ENCODE results near the gene ENOX2.
A peak's percentile ranks its signal among the peaks of the same experiment; 100 is the strongest.

ENOX2 gene

DNA sequence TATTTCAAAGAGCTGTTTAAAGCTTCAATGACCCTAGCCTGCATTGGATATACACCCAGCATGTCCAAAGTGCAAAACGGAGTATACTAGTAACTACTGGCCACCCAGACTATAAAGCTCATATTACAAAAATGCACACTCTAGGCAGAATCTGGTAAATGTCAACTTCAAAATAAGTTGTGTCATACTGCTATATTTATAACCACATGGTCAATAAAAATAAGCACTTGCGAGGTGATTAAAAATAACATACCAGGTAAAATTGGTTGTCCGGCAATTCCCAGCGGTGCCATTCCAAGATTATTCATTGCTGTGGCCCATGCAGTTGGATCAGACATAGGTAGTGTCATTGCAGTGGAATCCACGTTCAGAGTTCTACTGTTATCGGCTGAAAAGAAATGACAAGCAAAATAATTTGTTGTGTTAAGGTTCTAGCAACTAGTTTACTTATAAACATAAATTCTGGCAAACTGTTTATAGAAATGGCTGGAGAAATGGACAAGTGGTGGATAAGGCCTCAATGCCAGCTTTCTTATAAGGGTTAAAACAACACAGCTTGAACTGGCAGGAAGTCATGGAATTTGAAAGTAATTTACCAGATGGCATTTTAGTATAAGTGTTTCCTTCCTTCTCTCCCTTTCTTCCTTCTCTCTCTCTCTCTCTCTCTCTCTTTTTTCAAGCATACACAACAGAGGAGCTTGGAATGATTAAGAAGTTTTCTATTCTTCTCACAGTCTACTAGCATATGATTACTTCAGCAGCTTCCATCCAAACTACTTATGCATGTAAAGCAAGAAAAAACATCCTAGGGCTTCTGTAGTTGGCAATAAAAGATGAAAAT, 199.9 kb downstream of the ENOX2 start:
- no peak for DNase-seq (ENCODE audit: low read depth in 2 of 2)

DNA sequence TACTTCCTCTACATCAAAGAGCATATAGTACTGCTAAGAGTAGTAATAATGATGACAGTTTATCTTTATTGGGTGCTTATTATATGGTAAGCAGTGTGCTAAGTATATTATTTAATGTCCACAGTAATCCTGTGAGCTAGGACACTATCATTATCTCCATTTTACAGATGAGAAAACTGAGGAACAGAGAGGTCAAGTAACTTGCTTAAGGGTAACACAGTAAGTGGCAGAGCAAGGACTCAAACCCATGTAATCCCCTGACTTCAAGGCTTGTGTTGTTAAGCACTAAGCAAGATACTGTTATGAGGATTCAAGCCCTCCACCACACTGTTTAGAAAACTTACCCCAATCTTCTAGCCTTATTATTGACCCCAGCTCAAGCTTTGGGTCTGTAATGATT, 202.4 kb downstream of the ENOX2 start:
- no peak for DNase-seq (ENCODE audit: low read depth in 2 of 2)

DNA sequence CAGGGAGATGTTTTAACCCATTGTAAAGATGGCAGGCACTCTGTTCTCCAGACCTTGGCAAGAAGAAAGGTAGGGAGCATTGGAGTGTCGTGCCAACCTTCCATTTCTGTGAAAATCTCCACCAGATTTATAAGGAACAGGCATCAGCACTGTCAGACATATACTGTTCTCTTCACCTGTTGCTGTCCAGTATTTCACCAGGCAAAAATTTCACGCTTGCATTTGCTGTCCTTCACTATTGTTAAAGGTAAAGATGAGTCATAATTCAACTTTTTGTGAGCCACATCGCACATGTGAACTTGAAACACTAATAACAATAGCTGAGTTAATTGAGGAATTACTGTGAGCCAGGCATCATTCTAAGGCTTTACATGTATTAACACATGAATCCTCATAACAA, 203.4 kb downstream of the ENOX2 start:
- DNase-seq (ENCODE audit: low read depth in 2 of 2) = no peak

DNA sequence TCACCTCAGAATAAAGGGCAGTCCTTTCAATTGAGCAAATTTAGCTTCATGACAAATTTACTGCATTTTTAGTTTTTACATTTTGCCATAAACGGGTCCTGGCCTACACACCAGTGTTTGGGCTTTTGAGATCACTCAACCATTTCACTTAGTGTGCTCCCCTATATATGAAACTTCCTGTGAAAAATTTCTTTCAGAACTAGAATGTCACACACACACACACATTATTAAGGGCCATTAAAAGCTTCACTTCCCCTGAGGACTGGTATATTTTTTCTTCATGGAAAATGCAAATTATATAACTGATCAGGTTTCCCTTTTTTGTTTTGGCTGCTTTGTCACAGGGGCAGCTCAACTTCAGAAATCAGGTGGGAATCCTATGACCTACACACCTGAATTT, 206.5 kb downstream of the ENOX2 start:
- DNase-seq (ENCODE audit: low read depth in 2 of 2) = no peak

DNA sequence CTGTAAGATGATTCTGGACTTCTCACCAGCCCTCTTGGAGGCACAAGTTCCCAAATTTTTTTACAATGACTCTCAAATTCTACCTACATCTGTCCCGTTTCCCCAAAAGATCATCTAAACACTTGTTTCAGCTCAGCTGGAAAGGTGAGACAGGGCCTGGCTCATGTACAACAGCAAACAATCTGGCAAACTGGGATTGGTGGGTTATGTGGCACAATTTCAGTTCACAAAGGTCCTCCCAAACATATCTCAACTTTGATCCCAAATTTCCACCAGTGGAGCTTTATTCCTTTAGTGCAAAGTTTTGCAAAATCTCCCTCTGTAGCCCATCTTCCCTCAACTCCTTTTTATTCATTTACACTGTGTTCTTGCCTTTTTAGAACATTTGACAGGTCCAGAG, 207.1 kb downstream of the ENOX2 start:
- no peak for DNase-seq (ENCODE audit: low read depth in 2 of 2)

DNA sequence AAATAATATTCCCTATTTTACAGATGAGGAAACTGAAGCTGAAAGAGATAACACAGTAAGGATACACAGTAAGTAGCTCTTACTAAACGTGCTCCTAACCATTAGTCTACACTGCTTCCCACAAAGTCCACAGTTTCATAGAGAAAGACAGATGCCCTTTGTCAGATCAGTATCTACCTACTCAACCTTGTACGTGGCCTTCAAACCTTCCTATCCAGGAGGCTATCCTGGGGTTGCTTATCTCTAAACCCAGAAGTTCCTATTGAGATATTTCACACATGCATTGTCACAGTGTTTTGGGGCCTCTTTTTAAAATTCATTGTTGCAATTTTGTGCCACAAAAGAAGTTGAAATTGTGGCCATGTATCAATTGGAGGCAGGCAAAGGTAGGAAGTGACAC, 208.0 kb downstream of the ENOX2 start:
- no peak for DNase-seq (ENCODE audit: low read depth in 2 of 2)

DNA sequence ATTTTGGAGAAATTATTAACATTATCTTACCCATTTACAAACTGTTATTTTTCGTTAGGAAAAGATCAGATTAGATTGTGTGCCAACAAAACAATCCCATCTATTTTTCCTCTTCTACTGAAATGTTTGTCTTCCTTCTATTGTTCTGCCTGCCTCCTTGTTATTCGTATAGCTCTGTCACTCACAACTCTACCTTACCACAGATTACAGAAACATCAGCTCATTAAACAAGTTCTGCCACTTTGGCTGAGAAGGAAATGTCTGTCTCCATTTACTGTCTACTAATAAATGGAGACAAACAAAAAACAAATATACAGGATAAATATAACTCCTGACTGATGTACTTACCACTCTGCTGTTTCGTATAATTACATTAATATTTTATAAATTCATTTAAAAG, 211.4 kb downstream of the ENOX2 start:
- no peak for DNase-seq (ENCODE audit: low read depth in 2 of 2)

DNA sequence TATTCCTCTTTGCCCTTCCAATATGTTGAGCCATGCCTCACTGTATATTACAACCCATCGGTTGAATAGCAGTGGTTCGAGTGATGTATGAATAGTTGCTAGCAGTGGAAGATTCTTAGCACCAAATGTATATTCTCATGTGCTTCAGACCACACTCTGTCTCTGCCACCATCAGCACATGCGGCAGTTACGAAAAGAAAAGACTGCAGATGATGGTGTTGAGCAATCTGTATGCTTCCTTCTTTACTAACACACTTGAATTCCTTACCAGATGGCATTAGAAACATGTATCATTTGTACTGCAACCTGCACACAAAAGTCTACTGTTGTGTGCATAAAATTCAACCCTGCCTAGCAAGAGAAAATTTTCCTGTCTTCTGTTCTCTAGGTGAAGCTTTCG, 214.6 kb downstream of the ENOX2 start:
- DNase-seq (ENCODE audit: low read depth in 2 of 2) = no peak

DNA sequence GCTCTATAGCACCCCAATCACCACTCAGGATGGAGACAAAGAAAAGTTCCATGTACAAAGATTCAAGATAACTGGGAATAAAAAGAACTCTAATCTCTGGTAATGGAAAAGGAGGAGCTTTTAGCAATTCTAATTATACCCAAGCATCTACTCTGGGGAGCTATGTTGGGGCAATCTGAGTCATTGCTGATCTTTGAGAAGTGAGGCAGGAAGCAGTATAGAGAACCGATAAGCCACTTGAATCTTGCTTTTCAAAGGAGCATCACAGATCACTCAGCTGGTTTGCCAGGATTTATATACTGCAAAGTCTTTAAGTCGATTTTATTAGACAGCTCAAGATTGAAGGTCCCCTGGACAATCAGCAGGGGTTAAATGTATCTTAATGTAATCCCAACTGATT, 220.0 kb downstream of the ENOX2 start:
- no peak for DNase-seq (ENCODE audit: low read depth in 2 of 2)

DNA sequence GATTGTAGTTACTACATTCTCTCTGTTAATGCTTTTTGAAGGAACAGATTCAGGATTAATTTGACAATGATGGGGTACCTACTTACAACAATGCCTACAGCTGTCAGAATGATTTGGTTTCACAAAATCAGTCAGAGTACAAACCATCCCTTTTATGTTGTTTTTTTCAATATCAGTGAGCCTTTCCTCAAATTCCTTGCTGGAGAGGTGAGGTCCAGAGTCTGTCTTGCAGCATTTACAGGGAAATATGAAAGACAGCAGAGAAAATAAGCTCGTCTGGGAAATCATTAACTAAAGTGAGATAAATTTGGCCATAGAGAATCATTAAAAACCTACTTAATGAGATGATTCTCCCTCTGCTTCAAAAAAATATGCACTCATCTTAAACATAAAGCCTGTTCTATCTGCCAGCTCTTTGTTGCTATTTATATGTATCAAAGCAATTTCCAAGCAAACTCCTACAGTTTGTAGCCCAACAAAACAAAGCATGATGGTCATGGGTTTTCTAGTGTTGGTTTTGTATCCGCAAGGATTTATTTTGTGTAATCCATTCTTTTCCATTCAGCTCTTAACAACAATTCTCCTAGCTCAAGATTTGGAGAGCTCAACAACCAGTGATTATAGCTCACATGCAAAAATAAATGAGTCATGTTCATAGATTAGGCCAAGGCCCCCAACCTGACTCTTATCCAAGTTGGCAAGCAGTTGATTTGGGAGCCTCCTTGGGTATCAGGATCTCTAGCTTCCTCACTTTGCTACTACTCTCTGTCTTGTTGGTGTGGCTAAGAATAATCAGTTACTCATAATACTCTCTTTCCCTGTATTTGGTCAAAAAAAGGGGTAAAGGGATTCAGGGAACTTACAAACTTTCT, 222.6 kb downstream of the ENOX2 start:
- DNase-seq (ENCODE audit: low read depth in 2 of 2) = no peak

DNA sequence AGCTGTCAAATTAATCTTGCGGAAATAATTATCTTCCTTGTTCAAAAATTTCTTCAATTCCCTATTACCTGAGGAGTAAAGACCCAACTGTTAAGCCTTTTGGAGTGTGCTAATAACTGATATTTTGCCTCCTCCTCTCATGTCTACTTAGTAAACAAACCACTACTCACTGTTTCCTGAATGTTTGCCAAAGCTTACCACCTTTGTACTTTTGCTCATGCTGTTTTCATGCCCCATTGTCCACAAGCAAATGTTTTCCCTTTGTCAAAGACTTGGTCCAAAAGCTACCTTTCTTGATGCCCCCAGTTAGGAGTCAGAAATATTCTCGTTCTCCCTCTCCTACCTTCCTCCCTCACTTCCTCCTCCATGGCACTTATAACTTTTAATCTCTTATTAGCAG, 226.1 kb downstream of the ENOX2 start:
- no peak for DNase-seq (ENCODE audit: low read depth in 2 of 2)

DNA sequence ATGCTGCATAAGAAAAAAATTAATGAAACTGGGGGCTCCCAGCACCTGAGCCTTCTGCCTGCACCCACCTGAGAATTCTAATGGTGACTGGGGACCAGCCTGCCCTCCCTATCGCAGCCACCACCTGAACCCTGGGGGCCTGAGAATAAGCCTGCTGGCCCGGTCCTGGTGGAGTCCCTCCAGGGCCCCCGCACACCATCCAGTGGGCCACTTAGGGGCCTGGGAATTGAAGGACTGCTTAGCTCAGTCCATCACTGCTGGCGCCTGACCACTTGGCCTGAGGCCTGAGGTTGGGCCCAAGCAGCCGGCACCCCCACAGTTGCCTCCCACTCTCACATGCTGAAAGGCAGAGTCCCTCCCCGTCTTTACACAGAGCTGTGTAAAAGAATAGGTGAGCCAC, 230.8 kb downstream of the ENOX2 start:
- DNase-seq (ENCODE audit: low read depth in 2 of 2) = no peak

DNA sequence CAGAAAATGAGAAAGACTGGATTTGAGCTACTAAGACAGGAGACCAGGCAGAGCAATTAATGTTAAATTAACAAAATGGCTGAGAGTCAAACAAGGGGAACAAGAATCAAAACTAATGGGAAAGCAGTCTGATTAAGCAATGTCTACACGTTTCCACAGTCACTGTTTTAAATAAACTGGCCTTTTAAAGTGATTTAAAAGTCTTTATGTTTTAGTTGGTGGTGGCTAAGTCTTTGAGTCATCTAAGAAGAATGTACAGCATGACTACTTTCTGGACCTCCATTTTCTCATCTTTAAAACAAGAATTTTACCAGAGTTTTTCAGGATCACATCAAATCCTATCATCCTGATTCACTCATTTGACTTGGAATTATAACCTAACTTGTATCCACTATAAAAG, 233.8 kb downstream of the ENOX2 start:
- DNase-seq (ENCODE audit: low read depth in 2 of 2) = no peak

DNA sequence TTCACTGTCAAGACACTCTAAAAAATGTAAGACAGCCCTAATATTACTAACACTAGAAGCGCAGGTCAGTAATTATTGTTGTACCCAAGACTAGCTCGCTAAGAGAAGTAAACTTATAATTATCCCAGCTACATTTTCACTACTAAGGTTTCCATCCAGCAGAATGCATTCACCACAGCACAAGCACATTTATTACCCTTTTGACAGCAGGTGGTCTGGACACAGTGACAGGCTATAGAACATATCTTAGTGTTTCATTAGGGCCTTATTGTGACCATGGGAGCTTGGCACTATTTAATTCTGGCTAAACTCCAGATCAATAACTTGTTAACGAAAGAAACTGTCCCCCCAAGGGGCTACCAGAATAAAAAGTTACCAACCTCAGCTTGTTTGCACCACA, 237.7 kb downstream of the ENOX2 start:
- no peak for DNase-seq (ENCODE audit: low read depth in 2 of 2)

DNA sequence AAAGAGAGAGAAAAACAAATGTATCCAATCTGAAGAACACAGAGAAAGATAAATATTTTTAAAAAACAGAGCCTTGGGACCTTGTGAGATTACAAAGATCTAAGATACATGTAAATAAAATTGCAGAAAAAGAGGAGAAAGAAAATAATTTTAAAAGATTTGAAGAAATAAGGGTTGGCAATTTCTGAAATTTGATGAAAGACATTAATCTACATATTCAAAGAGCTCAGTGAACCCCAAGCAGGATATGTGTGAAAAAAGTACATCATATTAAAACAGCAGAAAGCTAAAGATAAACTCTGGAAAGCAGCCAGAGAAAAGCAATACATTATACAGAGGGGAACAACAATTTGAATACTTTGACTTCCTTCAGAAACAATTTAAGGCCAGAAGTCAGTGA, 244.7 kb downstream of the ENOX2 start:
- DNase-seq (ENCODE audit: low read depth in 2 of 2) = no peak

DNA sequence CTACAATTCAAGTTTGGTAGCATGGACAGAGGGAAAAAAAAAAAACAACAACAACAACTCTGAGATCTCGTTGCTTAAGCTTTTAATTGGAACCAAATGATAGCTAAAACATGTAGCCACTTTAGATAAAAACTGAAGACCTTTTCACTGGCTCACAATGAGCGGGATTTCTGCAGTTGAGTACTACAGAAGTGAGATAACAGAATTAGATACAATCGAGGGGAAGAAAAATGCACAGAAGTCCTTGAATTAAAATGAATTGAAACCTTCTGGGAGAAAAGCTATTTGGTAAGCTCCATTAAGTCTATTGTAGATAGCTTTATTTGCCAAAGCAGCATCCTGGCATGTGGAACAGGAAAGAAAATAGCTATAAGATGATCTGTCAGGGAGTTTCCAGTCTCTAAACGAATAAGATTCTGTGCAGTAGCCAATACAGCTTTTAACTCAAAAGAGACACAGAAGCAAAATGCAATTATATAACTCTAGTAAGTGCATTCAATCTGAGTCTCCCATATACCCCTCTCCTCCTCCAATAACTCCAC, 248.5 kb downstream of the ENOX2 start:
- no peak for DNase-seq (ENCODE audit: low read depth in 2 of 2)

DNA sequence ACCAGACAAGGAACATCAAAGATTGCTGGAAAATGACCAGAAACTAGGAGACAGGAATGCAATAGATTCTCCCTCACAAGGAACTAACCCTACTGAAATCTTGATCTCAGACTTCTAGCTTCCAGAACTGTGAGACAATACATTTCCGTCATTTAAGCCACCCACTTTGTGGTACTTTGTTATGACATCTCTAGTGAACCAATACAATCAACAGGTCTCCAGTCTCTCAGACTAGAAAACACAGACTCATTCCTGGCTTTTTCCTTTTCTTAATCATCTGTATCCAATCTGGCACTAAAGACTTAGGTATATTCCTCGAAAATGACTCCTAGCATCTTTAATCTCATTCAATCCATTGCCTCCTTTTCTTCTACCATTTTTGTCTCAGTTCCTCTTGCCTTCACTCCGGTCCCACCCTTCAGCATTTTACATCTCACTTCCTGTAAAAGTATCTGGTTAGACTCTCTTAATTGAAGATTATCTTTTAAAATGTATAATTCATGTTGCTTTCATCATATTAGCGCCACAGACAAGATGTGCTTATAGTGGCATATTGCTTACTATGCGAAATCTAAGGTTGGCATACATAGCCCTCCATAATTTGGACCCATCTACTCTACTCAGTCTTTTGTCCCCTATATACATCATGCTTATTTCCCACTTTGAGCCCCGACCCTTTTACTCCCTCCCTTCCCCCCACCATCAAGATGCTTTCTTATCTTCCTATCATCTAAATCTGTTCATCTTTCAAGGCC, 250.0 kb downstream of the ENOX2 start:
- DNase-seq (ENCODE audit: low read depth in 2 of 2) = no peak

DNA sequence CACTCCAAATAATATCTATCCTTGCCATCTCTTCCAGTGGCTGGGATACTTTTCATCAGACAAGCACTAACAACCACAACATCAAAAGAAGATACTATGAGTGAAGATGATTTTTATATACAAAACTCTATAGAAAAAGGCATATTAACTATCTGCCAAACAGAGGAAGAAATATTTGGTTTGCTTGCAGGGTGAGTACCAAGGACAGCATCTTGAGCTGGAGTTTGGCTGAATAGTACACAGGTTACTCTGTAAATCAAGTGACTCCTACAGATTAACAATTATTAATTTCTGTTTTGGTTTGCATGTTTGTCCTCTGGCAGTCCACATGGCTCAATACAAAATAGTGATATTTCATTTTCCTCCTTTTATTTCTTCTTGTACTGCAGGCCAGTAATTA, 253.3 kb downstream of the ENOX2 start:
- DNase-seq (ENCODE audit: low read depth in 2 of 2) = no peak

DNA sequence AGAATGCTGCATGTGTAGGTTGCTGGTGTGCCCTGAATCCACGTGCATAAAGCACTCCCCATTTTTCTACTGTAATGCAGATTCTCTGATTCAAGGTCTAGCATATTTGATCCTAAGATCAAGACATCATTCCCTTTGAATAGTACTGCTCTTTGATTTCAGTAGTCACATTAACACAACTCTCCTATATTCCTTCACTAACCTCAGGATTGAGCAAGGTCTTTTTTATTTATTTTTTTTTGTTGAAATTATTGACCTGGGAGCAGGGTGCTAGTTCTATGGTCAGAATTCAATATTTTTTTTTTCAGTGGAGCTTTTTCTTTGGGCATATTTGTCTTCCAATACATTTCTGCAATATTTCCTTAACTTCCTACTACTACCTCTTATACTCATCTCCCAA, 255.5 kb downstream of the ENOX2 start:
- DNase-seq (ENCODE audit: low read depth in 2 of 2) = no peak

DNA sequence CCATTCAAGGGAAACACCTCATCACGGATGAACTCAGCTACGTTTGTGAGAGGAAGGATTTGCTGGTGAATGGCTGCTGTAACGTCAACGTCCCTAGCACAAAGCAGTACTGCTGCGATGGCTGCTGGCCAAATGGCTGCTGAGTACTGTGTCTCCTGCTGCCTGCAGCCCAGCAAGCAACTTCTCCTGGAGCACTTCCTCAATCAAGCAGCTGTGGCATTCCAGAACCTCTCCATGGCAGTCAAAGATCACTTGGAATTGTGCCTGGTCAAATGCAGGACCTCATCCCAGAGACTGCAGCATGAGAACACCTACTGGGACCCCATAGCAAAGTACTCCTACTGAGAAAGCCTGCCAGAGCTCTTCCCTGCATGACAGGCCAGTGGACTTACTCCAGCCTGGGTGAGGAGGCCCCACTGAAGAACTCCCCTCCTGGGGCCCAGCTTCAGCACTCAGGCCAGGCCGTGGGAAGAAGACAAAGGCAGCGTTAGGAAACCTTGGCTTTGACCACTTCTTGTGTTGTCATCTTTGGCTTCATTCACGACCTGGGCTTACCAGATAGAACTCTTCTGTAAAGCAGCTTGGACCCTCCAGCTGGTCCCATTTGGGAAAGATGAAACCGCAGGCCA, 256.9 kb downstream of the ENOX2 start:
- DNase-seq (ENCODE audit: low read depth in 2 of 2) = no peak

DNA sequence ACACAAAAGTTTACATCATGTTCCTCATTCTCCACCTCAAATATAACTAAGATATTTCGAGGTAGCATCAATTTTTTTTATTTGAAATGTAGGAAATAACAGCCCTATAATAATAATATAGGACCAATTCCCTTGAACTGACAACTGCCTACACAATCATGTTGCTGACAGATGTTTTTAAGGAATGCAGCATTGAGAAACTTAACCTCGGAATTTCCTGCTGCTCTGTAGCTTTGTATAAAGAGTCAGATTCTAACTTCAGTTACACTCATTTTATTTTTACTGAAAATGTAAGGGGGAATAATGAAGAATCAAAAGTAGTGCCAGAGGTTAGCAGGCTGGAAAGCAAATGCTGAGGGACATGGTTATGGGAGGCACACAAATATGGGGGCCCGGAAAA, 265.4 kb downstream of the ENOX2 start:
- peak; percentile 43 to 48 for DNase-seq (ENCODE audit: low read depth in 2 of 2)

DNA sequence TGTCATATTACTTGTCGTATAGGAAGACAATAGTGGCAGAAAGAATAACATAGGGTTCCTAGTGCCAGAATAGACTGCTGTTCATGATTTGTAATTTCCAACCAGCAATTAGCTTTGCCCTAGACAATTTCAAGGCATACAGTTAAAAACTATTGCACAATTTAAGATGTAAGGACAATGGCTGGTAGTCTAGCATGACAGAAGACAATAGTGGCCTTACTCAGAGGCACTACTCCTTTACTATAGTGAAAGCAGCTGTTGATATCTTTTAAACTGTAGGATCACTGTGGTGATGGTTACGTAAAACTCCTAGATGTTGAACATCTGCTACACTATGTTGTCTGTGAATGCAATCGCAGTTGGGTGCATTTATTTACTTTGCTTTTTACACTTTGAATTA, 266.7 kb downstream of the ENOX2 start:
- DNase-seq (ENCODE audit: low read depth in 2 of 2) = no peak
